Lower leg skin (tissue), 4 donors: ENCODE measurements around the gene NUDT4B. TPM values are rescaled to one million over a fixed set of nuclear protein-coding genes. Genes with fewer than 3 reads are reported as not detected.
"Not testable (repeated sequence)": the region's sequence is repeated elsewhere in the genome, so short reads cannot be mapped to it uniquely, and the experiment has no call there.

Experiments used
- DNase-seq, 2 donors: peaks; one replicate each; pipeline ENCODE4 v3.0.0-alpha.2; 2019; ENCODE audit warnings: low spot score in 2 of 2
- H3K4me3 ChIP-seq: fragments of 200-600 bp; sonication (generic); 2 replicates; pipeline ENCODE4 v1.5.1; 2017; ENCODE audit warnings: mild to moderate bottlenecking, low read depth; ENCODE audit not compliant: poor library complexity, severe bottlenecking
- WGBS, 2 donors: methylation state at CpG; one replicate each; pipeline ENCODE4 v1.1.5; 2018; 5-methylcytosine and 5-hydroxymethylcytosine counted together
- intact Hi-C: fragments of 100-400 bp; cut with DNase I; formaldehyde crosslinking; loops from one replicate; pipeline ENCODE4 v1.15.0; 2023; ENCODE audit warnings: low total_unique reads
- total RNA-seq, 4 donors: library from RNA; depleted of rRNA; stranded (reverse); fragments of >200 nt; gene quantifications; one replicate each; pipeline ENCODE4 v1.1.0, GENCODE V29; 2016

Gene NUDT4B
- total RNA-seq, 4 donors from 2014 or later = 6.9 to 39.1 (median 19.7) TPM

DNA sequence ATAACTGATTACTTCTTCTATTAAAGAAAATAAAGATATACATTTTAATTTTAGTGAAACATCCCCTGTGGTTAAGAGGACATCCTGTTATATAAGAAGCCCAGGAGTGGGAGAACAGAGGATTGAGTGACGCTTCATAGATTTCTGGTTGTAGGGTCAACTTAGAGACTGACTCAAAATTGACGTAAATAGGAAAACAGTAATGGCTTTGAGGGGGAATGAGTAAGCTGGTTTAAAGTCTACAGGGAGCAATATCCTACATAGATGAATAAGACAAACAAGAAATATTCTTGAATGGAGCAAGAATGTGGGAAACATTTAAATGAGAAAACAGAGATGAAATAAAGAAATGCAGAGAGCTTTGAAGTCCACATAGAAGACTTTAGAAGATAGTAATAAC is 20.7 kb upstream of the NUDT4B start:
- WGBS, 2 donors = no CpG with 5 or more reads among the region's 2 CpGs
- DNase-seq, intact Hi-C loops, H3K4me3 ChIP-seq: not testable (repeated sequence)

DNA sequence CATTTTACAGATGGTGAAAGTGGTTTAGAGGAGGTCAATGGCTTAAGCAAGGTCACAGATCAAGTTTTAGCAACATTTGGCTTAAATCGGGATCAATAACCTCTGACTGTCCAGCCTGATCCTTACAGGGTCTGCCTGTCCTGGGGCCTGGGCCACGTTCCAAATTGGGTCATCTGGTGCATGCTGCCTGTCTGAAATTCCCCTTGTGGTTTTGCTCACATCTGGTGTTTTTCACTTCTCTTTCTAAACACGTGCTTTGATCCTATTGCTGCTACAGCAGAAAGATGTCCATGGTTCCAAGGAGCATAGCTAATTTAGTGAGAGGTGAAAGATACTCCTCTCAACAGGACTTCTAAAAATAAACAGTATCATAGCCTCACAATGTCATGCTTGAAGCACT is 19.4 kb upstream of the NUDT4B start:
- WGBS, 2 donors = no CpG with 5 or more reads among the region's 3 CpGs
- DNase-seq, intact Hi-C loops, H3K4me3 ChIP-seq: not testable (repeated sequence)

DNA sequence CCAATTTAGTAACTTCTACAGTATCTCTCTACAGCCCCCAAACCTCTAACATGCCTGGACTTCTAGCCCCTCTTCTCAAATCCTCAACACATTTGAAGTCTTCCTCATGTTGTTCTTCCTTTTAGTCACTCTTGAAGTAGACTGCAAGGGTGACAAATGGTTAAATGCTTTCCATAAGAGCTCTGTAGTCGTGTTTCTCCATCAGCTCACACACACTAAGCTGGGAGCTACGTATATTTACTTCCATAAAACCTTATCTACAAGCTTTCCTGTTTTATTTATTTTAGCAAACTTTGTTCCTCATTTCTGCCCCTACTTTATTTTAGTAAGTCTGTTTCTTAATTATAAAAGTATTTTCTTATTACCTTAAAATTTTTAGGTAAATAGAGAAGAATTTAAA is 19.0 kb upstream of the NUDT4B start:
- WGBS, 2 donors = no CpG with 5 or more reads among the region's 2 CpGs
- DNase-seq, H3K4me3 ChIP-seq, intact Hi-C loops: not testable (repeated sequence)

DNA sequence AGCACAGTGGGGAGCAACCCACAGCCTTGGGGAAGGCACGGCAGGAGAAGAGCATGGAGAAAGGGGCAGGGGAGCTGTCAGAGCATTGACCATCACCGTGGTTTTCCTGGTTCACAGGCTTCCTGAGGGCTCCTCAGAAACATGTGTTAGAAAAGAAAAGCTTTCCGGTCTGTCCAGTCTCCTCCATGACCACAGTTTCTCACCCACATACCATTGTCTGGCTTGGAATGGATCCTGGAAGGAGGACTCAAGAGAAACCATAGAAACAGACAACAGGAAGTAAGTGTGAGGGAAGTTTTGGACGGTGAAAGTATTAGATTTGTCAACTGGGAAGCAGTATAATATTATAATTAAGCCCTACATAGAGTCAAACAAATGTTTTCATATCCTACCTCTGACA is 16.3 kb upstream of the NUDT4B start:
- WGBS, 2 donors = no CpG with 5 or more reads among the region's 4 CpGs
- H3K4me3 ChIP-seq, DNase-seq, intact Hi-C loops: not testable (repeated sequence)

DNA sequence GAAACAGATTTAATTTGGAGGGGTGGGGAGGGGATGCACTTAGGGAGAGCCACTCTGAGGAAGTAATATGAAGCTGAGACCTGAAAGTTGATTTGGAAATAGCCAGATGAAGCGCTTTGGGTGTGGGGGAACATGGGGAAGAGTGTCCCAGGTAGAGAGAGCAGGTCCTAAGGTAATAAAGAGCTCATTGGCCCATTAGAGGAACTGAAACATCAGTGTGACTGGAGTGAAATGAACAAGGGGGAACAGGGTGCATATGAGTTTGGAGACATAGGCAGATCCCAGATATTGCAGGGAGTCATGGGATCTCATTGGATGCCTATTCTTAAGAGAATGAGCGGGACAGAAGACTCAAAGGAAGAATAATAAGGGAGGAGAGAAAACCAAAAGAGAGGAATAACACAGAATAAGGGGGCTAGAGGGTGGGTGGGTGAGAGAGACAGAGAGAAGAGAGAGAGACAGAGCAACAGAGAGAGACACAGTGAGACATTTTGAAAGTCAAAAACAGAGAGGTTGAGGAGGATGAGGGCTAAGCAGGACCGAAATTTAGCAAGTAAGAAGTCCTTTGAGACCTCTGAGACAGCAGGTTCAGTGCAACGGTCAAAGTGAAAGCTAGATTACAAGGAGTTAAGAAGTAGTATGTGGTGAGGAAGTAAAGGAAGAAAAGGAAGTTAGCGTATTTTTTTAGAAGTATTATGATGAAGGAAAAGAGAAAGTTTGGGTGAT is 14.8 kb upstream of the NUDT4B start:
- H3K4me3 ChIP-seq, intact Hi-C loops, DNase-seq: not testable (repeated sequence)
- WGBS, 2 donors = no CpG with 5 or more reads among the region's 5 CpGs

DNA sequence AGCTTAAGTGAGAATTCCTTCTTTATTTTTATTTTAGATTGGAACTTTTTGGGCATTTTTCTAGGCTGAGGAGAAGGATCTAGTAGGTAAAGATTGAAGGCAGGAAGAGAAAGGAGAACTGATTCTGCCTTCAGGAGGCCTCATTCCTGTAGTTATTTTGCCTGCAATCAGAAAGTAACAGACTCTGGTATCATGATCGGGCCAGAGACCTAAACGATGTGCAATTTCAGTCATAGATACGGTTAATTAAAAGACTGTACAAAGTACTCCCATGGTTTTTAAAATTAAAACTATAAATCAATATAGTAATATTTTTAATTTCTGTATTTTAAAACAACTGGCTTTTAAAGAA is 14.3 kb upstream of the NUDT4B start:
- intact Hi-C loops, H3K4me3 ChIP-seq, DNase-seq: not testable (repeated sequence)
- WGBS, 2 donors = no CpG with 5 or more reads among the region's 3 CpGs

DNA sequence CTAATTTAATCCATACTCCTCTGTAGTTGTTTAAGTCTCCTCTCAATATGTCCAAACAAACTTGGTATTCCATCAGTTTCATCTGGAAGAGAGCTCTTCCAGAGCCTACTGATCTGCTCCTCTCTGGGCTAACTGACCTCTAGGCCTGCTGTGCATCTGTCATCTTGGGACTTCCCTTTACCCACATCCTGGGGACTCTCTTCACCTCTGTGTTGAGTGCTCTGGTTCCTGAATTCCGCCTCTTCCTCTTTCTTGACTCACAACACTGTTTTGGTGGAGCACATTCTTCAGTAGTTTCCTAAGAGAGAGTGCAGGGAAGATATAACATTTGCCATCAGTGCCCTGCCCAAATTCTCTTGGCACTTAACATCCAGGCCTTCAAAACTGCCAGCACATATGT is 13.0 kb upstream of the NUDT4B start:
- DNase-seq, H3K4me3 ChIP-seq, intact Hi-C loops: not testable (repeated sequence)
- WGBS, 2 donors = no CpG with 5 or more reads among the region's 1 CpG

DNA sequence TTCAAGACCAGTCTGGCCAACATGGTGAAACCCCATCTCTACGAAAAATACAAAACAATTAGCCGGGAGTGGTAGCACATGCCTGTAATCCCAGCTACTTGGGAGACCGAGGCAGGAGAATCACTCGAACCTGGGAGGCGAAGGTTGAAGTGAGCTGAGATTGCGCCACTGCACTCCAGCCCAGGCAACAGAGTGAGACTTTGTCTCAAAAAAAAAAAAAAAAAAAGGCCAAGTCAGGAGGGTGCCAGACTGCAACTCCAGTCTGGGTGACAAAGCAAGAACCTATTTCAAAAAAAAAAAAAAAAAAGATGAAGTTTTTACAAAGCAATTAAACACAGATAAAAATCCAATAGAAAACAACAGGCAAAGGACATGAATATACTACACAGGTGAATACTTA is 9.9 kb upstream of the NUDT4B start:
- DNase-seq, intact Hi-C loops, H3K4me3 ChIP-seq: not testable (repeated sequence)
- WGBS, 2 donors = no CpG with 5 or more reads among the region's 6 CpGs

DNA sequence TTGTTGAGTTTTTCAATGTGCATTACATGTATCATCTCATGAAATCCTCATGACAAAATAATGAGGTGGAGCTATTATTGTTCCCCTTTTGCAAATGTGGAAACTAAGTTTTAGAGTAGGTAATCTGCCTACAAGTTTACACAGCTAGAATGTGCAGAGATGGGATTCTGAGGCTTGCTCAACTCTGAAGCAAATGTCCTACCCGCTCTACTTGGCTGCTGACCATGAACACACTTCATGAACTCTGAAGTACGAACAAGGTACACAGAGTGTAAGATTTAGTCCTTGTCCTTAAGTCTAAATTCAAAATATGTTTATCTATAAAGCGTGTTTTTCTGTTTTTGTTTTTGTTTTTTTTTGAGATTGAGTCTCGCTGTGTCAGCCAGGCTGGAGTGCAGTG is 5.4 kb upstream of the NUDT4B start:
- WGBS, 2 donors = no CpG with 5 or more reads among the region's 4 CpGs
- intact Hi-C loops, H3K4me3 ChIP-seq, DNase-seq: not testable (repeated sequence)

DNA sequence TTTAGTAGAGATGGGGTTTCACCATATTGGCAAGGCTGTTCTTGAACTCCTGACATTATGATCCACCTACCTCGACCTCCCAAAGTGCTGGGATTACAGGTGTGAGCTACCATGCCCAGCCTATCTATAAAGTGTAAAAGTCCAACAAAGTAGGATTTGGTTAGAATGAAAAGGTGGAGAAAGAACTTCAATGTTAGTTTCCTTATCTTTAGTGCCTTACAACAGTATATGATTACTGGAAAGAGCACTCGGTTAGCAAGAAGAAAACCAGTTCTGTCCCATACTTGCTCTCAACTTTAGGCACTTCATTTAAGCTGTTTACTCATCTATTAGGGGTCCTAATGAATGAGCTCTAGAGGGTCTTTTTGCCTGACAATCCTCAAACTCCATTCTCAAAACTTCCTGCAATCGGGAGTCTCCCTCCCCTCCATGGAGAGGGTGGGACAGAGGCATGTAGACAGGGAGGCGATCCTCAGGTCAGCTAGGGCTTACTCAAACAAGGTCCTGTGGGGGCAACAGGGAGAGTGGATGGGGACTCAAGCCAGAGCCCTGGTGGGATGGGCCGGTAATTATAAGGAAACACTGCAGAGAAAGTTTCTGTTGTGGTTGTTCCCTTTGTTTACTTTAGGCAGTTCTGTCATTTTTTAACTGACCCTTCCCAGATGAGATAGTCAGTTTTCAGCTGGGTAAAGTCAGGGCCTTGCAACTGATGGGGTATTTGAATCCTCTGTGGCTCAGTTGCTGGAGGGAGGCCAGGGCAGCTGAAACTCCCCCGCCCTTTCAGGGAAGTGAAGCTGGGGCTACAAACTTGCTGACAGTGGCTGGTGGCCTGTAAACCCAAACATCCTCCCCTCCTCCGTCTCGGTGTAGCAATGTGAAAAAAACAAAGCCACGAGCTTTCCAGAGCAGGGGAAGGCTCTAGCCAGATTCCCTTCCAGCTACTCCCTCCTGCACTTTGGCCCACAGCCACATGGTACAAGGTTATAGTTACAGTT is 4.6 kb upstream of the NUDT4B start:
- no CpG with 5 or more reads among the region's 9 CpGs for WGBS, 2 donors

DNA sequence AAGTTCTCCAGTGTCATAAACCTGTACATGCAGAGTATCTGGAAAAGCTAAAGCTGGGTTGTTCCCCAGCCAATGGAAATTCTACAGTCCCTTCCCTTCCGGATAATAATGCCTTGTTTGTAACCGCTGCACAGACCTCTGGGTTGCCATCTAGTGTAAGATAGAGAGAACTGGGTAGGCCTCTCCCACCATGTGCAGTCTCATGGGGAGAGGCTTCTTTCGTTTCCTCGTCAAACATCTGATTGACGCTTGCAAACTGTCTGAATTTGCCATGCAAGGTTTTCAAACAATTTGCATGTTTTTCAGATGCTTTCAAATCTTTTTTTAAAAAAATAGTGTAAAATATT is 734 bp downstream of the NUDT4B start:
- intact Hi-C loops, DNase-seq, H3K4me3 ChIP-seq: not testable (repeated sequence)
- no CpG with 5 or more reads among the region's 5 CpGs for WGBS, 2 donors

More for the DNA sequence above, 4.6 kb upstream of the NUDT4B start:
- intact Hi-C loops, H3K4me3 ChIP-seq, DNase-seq: not testable (repeated sequence)

DNA sequence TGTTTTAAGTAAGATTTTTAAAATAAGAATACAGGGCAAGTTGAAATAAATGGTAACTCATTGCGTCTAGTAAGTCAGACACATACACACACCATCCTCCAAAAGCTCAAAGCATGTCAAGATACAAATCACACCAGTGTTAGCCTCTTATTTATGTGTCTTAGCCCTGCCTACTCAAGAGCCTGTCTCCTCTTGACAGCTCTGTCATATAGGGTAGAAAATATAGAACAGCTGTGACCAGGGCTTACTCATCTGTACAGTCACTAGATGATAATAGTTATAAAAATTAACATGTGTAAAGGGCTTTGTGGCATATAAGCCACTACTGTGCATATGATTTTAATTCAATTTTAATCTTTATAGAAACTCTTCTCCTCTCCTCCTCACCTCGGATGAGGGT is 7.7 kb downstream of the NUDT4B start:
- WGBS, 2 donors = no CpG with 5 or more reads among the region's 2 CpGs
- H3K4me3 ChIP-seq, intact Hi-C loops, DNase-seq: not testable (repeated sequence)

DNA sequence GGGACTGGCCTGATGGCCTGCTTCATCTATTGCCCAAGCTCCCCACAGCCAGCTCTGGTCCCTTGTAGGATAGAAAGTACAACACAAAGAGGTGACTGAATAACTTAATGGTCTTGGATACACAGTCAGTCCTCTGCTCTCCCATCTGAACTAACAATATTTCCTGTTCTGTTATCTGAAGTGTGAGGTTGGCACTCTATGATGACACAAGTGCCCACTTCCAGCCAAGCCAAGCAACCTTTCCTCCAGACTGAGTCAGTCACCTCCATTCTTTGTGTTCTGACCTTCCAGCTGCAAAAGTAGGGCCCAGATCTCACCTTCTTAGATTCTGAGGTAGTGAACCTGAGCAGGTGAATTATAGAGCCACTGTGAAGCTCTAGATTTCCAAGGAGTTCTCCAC is 8.9 kb downstream of the NUDT4B start:
- intact Hi-C loops, H3K4me3 ChIP-seq, DNase-seq: not testable (repeated sequence)

DNA sequence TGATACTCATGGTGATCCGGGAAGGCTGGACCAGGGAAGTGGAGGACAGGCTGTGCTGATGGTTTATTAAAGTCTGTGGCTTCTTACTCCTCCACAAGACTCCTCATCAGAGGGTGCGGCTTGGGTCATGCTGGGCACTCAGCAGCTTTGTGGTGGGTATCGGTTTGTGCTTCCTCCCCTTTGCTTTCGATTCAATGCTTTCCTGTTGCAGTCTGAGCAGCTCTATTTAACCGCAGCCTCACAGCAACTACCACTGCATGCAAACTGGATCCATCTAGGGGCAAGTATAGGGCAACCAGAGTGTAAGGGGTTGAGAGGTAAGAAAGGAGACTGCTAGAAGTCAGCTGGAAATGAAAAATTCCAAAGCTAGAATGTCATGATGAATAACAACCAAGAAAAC is 9.8 kb downstream of the NUDT4B start:
- H3K4me3 ChIP-seq, intact Hi-C loops, DNase-seq: not testable (repeated sequence)
- no CpG with 5 or more reads among the region's 5 CpGs for WGBS, 2 donors

DNA sequence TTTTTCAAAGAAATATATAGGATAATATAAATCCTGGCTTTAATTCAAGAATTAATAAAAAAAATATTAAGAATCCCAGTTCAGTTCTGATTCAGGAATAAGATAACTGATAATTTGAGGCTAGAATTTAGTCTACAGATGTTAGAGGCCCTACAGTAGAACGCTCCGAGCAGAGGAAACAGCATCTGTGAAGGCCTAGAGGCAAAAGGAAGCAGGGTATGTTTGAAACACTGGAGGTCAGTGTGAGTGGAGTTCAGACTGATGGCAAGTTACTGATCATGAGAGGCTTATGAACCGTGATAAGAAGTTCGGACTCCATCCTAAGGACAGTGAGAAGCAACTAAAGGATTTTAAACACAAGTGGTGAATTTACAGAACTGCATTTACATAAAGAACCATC is 10.4 kb downstream of the NUDT4B start:
- intact Hi-C loops, DNase-seq, H3K4me3 ChIP-seq: not testable (repeated sequence)
- WGBS, 2 donors = no CpG with 5 or more reads among the region's 4 CpGs
